GM12872 (cell line): ENCODE results near the gene CPT1C.

Source experiments
- CTCF ChIP-seq: IDR thresholded peaks from 3 replicates; pipeline ENCODE4 v1.5.1; 2011; ENCODE audit warnings: low read depth, mild to moderate bottlenecking, low read length, moderate library complexity; ENCODE audit not compliant: insufficient read depth

The CPT1C gene

GRCh38 chr19:49690656-49691242 is at the start of gene CPT1C:
Gene CPT1C (plus strand): TSS chr19:49691116. CDS start chr19:49692253, 1,137 bp downstream.
- TF ChIP-seq CTCF, result no peak

DNA sequence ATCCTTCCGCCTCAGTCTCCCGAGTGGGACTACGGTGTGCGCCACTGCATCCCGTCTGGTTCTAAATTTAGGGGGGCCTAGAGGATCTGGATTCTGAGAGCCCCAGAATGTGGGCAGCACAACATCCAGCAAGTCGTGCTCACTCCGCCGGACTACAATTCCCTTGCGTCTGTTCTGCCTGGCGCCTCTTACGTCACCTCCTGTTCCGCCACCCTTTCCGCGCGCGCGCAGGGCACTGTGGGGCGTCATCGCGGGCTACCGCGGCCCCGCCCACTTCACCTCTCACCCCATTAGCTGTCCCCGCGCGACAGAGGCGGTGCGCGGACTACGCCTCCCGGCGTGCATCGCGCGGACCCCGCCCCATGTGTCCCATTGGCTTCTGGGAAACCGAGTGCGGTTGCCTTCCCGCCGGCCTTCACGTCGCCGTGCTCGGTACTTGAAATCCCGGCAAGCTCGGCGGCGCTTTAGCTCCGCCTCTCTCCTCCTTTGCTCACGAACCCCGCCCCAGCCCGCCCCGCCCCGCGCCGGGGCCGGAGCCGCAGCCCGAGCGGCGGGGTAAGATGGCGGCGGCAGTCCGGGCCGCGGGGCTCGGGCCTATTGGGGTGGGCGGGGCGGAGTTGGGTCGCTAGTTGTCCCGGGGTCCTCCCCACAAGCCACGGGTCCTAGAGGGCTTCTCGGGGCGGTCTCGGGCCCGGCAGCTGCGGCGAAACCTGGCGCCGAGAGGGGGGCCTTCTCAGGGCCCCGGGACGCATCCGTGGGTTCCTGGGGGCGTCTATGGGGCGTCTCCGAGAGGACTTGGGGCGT is 49.0 kb upstream of the CPT1C start, which contains the start of gene SCAF1:
SCAF1 (plus strand) TSS at position 522 of the 804 bp plus-strand sequence. CDS start 2,818 bp downstream, outside the sequence.
- TF ChIP-seq CTCF, result no peak

GRCh38 chr19:49642492-49643035 is 48.4 kb upstream of the CPT1C start:
- TF ChIP-seq CTCF, result no peak

GRCh38 chr19:49643466-49643865 is 47.5 kb upstream of the CPT1C start:
- TF ChIP-seq CTCF, result no peak

GRCh38 chr19:49645592-49645991 is 45.3 kb upstream of the CPT1C start:
- no peak for TF ChIP-seq CTCF

GRCh38 chr19:49645995-49646394 is 44.9 kb upstream of the CPT1C start:
- TF ChIP-seq CTCF, result no peak

DNA sequence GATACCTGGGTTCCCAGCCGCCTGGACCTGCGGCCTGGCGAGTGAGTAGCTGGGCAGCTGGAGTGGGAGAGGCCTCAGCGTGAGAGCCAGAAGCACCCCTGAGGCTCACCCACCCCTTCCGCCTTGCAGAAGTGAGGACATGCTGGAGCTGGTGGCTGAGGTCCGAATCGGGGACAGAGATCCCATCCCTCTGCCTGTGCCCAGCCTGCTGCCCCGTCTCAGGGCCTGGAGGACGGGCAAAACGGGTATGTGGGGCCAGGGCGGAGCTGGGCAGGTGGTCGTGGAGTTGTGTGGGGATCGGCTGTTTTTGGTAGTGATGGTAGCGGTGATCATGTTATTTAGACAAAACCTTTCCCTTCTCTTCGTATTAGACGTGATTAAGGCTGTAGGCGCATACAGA is 44.3 kb upstream of the CPT1C start:
- no peak for TF ChIP-seq CTCF
